T-helper 2 cell (primary cell): ENCODE data around the gene FGGY.
"Not testable (repeated sequence)": the region's sequence is repeated elsewhere in the genome, so short reads cannot be mapped to it uniquely, and the experiment has no call there.

Experiments used
- DNase-seq, 5 experiments: peaks; one replicate each; pipeline versions ENCODE4 v3.0.0 to v3.0.0-alpha.2; 2012 to 2022
- total RNA-seq, 2 donors: gene quantifications; one replicate each; lab custom pipeline; 2026; lab: John Stamatoyannopoulos, UW

FGGY gene, protein sequence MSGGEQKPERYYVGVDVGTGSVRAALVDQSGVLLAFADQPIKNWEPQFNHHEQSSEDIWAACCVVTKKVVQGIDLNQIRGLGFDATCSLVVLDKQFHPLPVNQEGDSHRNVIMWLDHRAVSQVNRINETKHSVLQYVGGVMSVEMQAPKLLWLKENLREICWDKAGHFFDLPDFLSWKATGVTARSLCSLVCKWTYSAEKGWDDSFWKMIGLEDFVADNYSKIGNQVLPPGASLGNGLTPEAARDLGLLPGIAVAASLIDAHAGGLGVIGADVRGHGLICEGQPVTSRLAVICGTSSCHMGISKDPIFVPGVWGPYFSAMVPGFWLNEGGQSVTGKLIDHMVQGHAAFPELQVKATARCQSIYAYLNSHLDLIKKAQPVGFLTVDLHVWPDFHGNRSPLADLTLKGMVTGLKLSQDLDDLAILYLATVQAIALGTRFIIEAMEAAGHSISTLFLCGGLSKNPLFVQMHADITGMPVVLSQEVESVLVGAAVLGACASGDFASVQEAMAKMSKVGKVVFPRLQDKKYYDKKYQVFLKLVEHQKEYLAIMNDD
- total RNA-seq, result 0.62 to 4.0 reads per million in 2 donors

DNA sequence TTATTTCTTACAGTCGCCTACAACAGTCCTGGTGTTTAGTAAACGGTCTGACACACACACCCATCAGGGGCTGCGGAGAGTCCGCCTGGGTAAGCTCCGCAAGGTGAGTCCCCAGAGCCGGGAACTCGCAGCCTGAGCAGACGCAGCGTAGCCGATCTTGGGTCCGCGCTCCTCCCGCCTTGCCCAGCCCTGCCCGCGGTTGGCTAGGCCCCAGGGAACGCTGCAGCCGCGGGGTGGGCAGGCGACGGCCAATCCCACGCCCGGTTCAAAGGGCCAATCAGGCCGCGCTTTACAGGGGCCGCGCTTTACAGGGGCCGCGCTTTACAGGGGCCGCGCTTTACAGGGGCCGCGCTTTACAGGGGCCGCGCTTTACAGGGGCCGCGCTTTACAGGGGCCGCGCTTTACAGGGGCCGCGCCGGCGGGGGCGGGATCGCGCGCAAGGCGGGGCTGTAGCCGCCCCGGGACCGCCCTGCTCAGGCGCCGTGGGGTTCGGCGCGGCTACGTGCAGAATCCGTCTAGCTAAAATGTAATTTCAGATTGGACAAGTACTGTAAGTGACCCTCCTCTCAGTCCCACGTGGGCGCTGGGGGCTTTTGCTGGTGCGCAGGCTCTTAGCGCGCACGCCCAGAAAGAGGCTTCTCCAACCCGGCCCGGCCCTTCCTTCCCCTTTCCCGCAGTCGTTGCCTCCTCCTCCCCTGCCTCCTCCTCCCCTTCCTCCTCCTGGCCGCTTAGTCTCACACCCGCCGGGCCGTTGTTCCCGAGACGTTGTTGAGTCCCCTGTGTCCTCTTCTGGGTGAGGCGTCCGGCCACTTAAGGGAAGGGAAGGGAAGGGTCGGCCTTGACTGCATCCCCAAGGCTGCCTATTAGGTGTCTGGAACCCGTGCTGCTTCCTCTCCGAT lies at the start of gene FGGY:
FGGY (plus strand) TSS at position 737 of the 899 bp plus-strand sequence. CDS start 24,456 bp downstream, outside the sequence.
- DNase-seq, result peak; percentile 42 to 93 (median 59)

DNA sequence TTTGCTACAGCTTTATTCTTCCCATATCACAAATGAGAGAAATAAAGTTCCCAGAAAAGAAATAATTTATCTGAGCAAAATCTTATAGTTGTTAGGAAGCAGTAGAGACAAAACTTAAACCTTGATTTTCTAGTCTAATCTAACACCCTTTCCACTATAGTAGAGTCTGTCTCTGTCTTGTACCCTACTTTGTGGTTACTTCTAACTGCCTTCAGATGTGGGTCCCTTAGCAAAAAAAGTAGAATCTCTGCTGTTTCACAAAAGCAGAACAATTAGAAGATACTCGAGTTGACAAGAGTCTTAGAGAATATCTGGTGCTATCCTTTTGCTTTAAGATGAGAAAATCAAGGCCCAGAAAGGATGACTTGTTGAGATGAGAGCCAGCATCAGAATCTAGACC lies 48.1 kb upstream of the FGGY start:
- no peak for DNase-seq

- DNase-seq, result no peak
Measured at GRCh38 chr1:59249396-59250137, 47.3 kb upstream of the FGGY start.

- not testable (repeated sequence) for DNase-seq
Measured at GRCh38 chr1:59251061-59251460, 45.8 kb upstream of the FGGY start.

DNA sequence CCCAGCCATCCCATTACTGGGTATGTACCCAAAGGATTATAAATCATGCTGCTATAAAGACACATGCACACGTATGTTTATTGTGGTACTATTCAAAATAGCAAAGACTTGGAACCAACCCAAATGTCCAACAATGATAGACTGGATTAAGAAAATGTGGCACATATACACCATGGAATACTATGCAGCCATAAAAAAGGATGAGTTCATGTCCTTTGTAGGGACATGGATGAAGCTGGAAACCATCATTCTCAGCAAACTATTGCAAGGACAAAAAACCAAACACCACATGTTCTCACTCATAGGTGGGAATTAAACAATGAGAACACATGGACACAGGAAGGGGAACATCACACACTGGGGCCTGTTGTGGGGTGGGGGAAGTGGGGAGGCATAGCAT lies 40.5 kb upstream of the FGGY start:
- not testable (repeated sequence) for DNase-seq

DNA sequence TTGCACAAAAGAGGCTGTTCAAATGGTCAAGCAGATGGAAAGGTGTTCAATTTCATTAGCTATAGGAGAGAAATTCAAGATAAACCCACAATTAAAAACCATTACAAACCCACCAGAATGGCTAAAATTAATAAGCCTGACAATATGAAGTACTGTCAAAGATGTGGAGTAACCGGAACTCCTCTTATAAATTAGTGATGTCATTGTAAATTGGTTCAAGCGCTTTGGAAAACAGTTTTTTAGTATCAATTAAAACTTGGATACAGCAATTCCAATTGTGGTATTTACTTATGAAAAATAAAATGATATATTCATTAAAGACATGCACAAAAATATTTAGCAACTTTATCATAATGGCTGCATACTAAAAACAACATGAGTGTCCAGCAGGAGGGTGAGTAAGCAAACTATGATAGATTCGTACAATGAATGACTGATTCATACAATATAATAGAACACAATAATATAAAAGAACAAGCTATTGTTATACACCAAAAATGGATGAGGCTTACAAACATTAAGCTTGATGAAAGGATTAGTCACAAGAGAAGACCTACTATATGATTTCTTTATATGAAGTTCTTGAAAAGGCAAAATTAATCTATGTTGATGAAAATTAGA lies 38.4 kb upstream of the FGGY start:
- DNase-seq, result no peak

GRCh38 chr1:59261537-59261936 lies 35.4 kb upstream of the FGGY start:
- no peak for DNase-seq

DNA sequence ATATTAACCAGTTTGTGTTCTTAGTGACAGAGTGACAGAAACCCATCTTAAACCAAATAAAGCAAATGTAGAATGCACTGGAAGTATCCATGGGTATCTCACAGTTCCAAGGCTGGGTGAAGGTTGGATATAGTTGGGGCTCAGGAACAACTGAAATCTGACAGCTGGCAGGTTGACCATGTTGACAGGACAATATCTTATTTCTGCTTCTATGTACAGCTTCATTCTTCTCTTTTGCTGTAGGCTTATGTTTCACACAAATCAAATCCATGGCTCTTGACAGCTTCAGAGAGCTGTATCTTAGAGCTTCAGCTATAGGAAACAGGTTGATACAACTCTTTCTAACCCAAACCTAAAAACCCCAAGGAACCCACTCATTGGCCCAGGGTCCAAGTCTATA lies 34.3 kb upstream of the FGGY start:
- no peak for DNase-seq

GRCh38 chr1:59263111-59263510 lies 33.8 kb upstream of the FGGY start:
- no peak for DNase-seq

- DNase-seq, result no peak
Measured at GRCh38 chr1:59265622-59266021, 31.3 kb upstream of the FGGY start.

GRCh38 chr1:59266180-59266926 lies 30.5 kb upstream of the FGGY start:
- DNase-seq, result no peak

- DNase-seq, result no peak
Measured at GRCh38 chr1:59266927-59267293, 30.0 kb upstream of the FGGY start.

GRCh38 chr1:59268406-59268805 lies 28.5 kb upstream of the FGGY start:
- no peak for DNase-seq

DNA sequence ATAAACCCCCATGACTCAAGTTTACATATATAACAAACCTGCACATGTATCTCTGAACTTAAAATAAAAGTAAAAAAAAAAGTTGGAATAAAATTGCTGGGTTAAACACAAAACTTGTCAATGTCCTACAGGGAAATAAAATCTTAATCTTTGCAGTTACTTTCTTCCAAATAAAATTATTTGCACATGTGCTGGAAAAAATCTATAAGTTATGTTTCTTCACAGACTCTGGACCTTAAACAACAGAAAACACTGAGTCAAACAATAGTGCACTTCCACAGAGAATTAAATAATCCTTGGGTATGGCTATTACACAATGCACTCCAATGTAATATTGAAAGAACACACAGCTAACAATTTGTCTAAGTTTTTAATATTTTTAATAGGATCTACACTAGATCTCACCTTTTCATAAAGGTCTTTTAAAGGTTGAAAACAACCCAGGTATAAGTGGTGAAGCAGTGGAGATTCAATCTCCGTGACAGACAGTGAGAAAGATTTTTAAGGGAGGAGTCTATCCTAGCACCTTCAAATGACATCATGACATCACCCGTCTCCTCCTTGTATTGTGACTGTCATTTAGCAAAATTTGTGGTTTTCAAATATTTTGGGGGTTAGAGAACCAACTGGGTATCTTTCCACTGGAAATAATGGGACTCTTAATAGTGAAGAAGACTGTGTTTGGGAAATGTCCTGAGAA lies 25.2 kb upstream of the FGGY start:
- no peak for DNase-seq

- DNase-seq, result no peak
Measured at GRCh38 chr1:59272507-59272906, 24.4 kb upstream of the FGGY start.

- no peak for DNase-seq
Measured at GRCh38 chr1:59276439-59276851, 20.4 kb upstream of the FGGY start.

GRCh38 chr1:59278780-59279354 lies 18.0 kb upstream of the FGGY start:
- DNase-seq, result no peak

- no peak for DNase-seq
Measured at GRCh38 chr1:59279645-59280044, 17.2 kb upstream of the FGGY start.

- no peak for DNase-seq
Measured at GRCh38 chr1:59282951-59283350, 13.9 kb upstream of the FGGY start.

DNA sequence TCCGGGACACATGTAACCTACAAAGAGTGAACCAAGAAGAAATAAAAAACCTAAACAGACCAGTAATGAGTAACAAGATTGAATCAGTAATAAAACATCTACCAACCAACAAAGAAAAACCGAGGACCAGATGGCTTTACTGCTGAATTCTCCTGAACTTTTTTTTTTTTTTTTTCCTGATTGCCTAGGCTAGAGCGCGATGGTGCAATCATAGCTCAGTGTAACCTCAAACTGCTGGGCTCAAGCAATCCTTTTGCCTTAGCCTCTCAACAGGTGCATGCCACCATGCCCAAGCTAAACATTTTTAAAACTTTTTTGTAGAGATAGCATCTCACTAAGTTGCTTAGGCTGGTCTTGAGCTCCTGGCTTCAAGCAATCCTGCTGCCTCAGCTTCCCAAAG lies 11.2 kb upstream of the FGGY start:
- no peak for DNase-seq
